ENCODE data around the gene SYNE1.

GRCh38 chr6:152474354-152474753, 162.8 kb downstream of the SYNE1 start:
- TF ChIP-seq YY1 (IDR thresholded peaks at IDR 0.05; ENCODE audit: insufficient read depth, insufficient read length) = no peak
- no peak for TF ChIP-seq ZNF274 (IDR thresholded peaks at IDR 0.05; ENCODE audit: low read depth, low read length)
